Posterior cingulate gyrus (tissue), 11 donors: ENCODE measurements around the gene GALNT17.
A peak's percentile ranks its signal among the peaks of the same experiment; 100 is the strongest.
"Not testable (repeated sequence)": the region's sequence is repeated elsewhere in the genome, so short reads cannot be mapped to it uniquely, and the experiment has no call there.

Source experiments
- DNase-seq, 10 donors: peaks; one replicate each; pipeline versions ENCODE4 v3.0.0 to v3.0.0-alpha.2; 2020 to 2021; ENCODE audit warnings: mixed read lengths in 3 of 10
- intact Hi-C: fragments of 100-400 bp; cut with DNase I; formaldehyde crosslinking; loops from one replicate; pipeline ENCODE4 v1.15.1; 2023

Gene GALNT17

GRCh38 chr7:71527213-71527612 is 395.3 kb downstream of the GALNT17 start:
- intact Hi-C loops = no loop called here
- peak in 1 of 10 donors; percentile 14 for DNase-seq

- intact Hi-C loops = no loop called here
Measured at GRCh38 chr7:71535616-71536015, 403.7 kb downstream of the GALNT17 start.

GRCh38 chr7:71538210-71538609 is 406.3 kb downstream of the GALNT17 start:
- intact Hi-C loops = no loop called here
- no peak for DNase-seq

More at GRCh38 chr7:71535616-71536015, 403.7 kb downstream of the GALNT17 start:
- DNase-seq = no peak

GRCh38 chr7:71539615-71540014 is 407.7 kb downstream of the GALNT17 start:
- intact Hi-C loops = no loop called here
- peak in 2 of 10 donors; percentile 44 to 82 for DNase-seq

- intact Hi-C loops = no loop called here
- DNase-seq = no peak
Measured at GRCh38 chr7:71541707-71542353, 409.9 kb downstream of the GALNT17 start.

- DNase-seq = no peak
- intact Hi-C loops = no loop called here
Measured at GRCh38 chr7:71543396-71543795, 411.5 kb downstream of the GALNT17 start.

GRCh38 chr7:71544816-71545215 is 412.9 kb downstream of the GALNT17 start:
- no peak for DNase-seq
- intact Hi-C loops = no loop called here

- intact Hi-C loops = no loop called here
- DNase-seq = no peak
Measured at GRCh38 chr7:71547426-71547825, 415.5 kb downstream of the GALNT17 start.

- intact Hi-C loops = no loop called here
- no peak for DNase-seq
Measured at GRCh38 chr7:71548746-71549145, 416.8 kb downstream of the GALNT17 start.

GRCh38 chr7:71553306-71553705 is 421.4 kb downstream of the GALNT17 start:
- no peak for DNase-seq
- intact Hi-C loops = no loop called here

GRCh38 chr7:71555758-71556157 is 423.8 kb downstream of the GALNT17 start:
- intact Hi-C loops = no loop called here

GRCh38 chr7:71558806-71559613 is 427.1 kb downstream of the GALNT17 start:
- DNase-seq = no peak
- intact Hi-C loops = no loop called here

More at GRCh38 chr7:71555758-71556157, 423.8 kb downstream of the GALNT17 start:
- no peak for DNase-seq

- intact Hi-C loops = no loop called here
- DNase-seq = no peak
Measured at GRCh38 chr7:71560354-71560995, 428.5 kb downstream of the GALNT17 start.

- no peak for DNase-seq
- intact Hi-C loops = no loop called here
Measured at GRCh38 chr7:71563276-71563675, 431.3 kb downstream of the GALNT17 start.

- no peak for DNase-seq
- intact Hi-C loops = no loop called here
Measured at GRCh38 chr7:71566376-71566775, 434.4 kb downstream of the GALNT17 start.

- DNase-seq = no peak
- intact Hi-C loops = no loop called here
Measured at GRCh38 chr7:71566991-71567390, 435.0 kb downstream of the GALNT17 start.

GRCh38 chr7:71574153-71574860 is 442.4 kb downstream of the GALNT17 start:
- no peak for DNase-seq
- intact Hi-C loops = no loop called here

- intact Hi-C loops = no loop called here
- DNase-seq = no peak
Measured at GRCh38 chr7:71580027-71580426, 448.1 kb downstream of the GALNT17 start.

- DNase-seq = no peak
- intact Hi-C loops = no loop called here
Measured at GRCh38 chr7:71584256-71584655, 452.3 kb downstream of the GALNT17 start.

GRCh38 chr7:71591876-71592275 is 459.9 kb downstream of the GALNT17 start:
- intact Hi-C loops = no loop called here
- no peak for DNase-seq

- intact Hi-C loops, DNase-seq: not testable (repeated sequence)
Measured at GRCh38 chr7:71592388-71592787, 460.4 kb downstream of the GALNT17 start.
